ENCODE data around the gene RAP1GAP.
A peak's percentile ranks its signal among the peaks of the same experiment; 100 is the strongest.
"Not testable (repeated sequence)": the region's sequence is repeated elsewhere in the genome, so short reads cannot be mapped to it uniquely, and the experiment has no call there.

Gene RAP1GAP

DNA sequence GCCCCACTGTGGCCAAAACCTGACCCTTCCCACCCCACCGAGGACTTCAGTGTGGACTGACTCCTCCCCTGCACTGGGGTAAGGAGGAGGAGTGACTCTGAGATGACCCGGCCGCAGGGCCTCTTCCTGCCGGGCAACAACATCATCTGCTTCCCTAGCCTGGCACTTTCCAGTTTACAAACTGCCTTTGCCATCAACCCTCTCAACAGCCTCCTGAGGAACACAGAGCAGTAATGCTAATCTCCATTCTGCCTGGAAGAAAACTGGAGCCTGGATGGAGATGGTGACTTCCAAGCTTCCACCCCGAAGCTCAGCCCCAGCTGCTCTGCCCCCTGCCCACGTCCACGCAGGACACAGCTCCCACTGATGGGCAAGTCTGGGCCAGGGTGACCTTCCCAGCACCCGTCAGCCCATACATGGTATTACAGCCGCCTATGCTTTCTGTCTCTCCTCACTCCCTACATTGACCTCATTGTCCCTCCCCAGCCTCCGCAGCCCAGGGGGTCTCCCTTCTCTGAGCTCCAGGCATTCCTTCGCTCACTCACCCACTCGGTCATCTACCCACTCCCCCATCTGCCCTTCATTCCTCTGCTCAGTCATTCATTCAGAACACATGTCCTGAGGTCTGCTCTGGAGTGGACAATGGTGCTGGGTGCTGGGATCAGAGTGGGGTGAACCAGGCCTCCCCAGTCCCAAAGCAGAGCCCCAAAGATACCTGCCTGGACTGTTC lies 34.2 kb downstream of the RAP1GAP start:
- Histone ChIP-seq H3K36me3 (ENCODE audit: control insufficient read depth, insufficient read depth, low read length) (no peaks in the 10 kb centered on the region), H3K9ac (ENCODE audit: low read length) (no peak overlapping the region), H3K4me3 (ENCODE audit: low read length) (no peak overlapping the region), H3K27me3 (ENCODE audit: control insufficient read depth, insufficient read depth, low read length) (no peaks in the 10 kb centered on the region), H3K4me1 (ENCODE audit: control insufficient read depth, insufficient read depth, low read length) (peaks cover 53% of the 10 kb centered on the region), H3K9me3 (ENCODE audit: control insufficient read depth, low read length) (no peaks in the 10 kb centered on the region)

DNA sequence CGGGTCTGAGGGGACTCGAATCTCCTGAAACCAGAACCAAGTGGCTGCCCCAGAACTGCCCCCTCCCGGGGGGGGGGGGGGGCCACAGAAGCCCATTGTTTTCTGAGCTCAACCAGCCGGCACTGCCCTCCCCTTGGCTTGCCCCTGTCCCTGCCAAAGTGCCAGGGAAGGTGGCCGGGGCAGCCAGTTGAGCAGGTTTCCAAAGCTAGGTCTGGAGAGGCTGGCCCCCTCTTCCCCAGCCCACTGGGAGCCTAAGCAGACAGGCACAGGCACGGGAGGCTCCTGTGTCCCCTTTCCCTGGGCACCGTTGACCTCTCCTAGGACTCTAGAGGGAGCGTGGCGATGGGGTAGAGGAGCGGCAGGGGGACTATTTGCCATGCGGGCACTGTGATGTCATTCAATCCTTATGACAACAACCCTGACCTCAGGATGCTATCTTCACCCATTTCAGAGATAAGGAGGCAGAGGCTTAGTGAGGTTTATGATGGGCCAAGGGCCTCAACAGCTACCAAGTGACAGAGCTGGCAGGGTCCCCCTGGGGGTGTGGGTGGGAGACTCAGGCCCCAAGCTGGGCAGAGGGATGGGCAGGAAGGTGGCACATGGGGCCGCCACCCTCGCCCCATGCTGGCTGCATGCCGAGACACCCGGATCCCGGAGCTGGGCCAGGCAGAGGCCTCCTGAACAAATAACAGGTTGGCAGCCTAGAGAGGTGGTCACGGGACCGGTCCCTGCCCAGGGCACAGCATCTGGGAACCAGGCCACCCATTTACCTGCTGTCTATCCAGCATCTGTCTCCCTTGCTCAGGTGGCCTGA lies 35.0 kb downstream of the RAP1GAP start:
- no peak overlapping the region for H3K4me3 ChIP-seq (ENCODE audit: low read length)
- H3K36me3 ChIP-seq (ENCODE audit: control insufficient read depth, insufficient read depth, low read length): no peaks in the 10 kb centered on the region
- peak overlapping the region; percentile 47 for H3K9ac ChIP-seq (ENCODE audit: low read length)
- peaks cover 48% of the 10 kb centered on the region for H3K4me1 ChIP-seq (ENCODE audit: control insufficient read depth, insufficient read depth, low read length)
- H3K9me3 ChIP-seq (ENCODE audit: control insufficient read depth, low read length): no peaks in the 10 kb centered on the region
- peaks cover 2% of the 10 kb centered on the region for H3K27me3 ChIP-seq (ENCODE audit: control insufficient read depth, insufficient read depth, low read length)

DNA sequence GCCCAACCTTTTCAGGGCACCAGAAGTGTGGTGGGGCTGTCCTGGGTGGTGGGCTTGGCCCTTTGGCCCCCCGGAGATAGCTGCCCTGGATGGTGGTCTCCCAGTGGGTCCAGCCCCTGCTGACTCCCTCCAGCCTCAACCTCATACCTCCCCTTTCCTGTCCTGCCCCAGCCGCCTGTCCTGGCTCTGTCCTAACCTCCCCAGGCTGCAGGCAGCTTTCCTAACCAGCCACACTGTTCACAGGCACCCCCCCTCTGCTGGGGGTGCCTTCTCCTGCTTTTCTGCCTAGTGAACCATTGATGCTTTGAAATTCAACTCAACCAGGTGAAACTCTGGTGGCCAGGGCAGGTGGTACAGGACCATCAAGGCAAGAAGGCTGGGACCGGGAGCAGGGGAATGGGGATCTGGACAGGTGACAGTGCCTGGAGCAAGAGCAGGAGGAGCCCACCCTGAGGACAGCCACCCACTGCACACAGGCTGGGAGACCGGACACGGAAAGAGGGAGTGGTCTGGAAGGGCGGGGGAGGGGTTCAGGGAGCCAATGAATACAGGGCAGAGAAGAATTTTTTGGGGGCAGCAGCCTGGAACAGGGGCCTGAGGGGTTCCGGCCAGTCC lies 35.9 kb downstream of the RAP1GAP start:
- Histone ChIP-seq H3K36me3 (ENCODE audit: control insufficient read depth, insufficient read depth, low read length) (no peaks in the 10 kb centered on the region), H3K9ac (ENCODE audit: low read length) (peak overlapping the region; percentile 47), H3K4me3 (ENCODE audit: low read length) (no peak overlapping the region), H3K27me3 (ENCODE audit: control insufficient read depth, insufficient read depth, low read length) (peaks cover 4% of the 10 kb centered on the region), H3K9me3 (ENCODE audit: control insufficient read depth, low read length) (no peaks in the 10 kb centered on the region), H3K4me1 (ENCODE audit: control insufficient read depth, insufficient read depth, low read length) (peaks cover 42% of the 10 kb centered on the region)

DNA sequence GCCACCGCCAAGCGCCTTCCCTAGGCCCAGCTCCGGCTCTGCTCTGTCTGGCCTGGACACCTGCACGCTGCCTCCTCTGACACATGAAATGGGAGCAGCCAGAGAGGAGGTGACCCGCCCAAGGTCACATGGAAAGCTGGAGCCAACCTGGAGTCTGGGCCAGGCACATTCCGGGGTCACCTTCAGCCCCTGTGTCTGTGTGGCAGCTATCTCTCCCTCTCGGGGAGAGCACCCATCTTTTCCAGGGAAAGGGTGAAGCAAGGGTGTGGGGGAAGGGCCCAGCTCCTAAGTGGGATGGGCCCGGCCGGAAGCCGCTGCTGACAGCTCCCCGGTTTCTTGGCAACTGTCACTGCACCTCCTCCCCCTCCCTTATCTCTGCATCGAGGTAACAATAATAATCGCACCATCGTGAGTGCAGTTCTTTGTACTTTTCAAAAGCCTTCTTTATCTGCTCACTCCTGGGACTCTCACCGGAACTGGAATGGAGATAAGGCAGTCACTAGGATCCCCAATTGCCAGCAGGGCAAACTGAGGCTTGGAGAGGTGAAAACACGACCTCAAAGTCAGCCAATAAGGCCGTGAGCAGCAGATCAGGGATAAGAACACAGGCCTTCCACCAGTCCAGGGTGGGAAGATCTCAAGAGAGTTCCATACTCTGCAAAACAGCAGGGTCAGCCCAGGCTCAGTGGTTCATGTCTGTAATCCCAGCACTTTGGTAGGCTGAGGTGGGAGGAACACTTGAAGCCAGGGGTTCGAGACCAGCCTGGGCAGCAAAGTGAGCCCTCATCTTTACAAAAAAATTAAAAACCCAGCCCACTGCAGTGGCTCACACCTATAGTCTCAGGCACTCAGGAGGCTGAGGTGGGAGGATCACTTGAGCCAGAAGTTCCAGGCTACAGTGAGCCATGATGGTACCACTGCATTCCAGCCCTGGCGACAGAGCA lies 36.9 kb downstream of the RAP1GAP start:
- Histone ChIP-seq H3K36me3 (ENCODE audit: control insufficient read depth, insufficient read depth, low read length) (no peaks in the 10 kb centered on the region), H3K9me3 (ENCODE audit: control insufficient read depth, low read length) (no peaks in the 10 kb centered on the region), H3K4me3 (ENCODE audit: low read length) (no peak overlapping the region), H3K4me1 (ENCODE audit: control insufficient read depth, insufficient read depth, low read length) (peaks cover 44% of the 10 kb centered on the region), H3K27me3 (ENCODE audit: control insufficient read depth, insufficient read depth, low read length) (peaks cover 4% of the 10 kb centered on the region), H3K9ac (ENCODE audit: low read length) (no peak overlapping the region)

DNA sequence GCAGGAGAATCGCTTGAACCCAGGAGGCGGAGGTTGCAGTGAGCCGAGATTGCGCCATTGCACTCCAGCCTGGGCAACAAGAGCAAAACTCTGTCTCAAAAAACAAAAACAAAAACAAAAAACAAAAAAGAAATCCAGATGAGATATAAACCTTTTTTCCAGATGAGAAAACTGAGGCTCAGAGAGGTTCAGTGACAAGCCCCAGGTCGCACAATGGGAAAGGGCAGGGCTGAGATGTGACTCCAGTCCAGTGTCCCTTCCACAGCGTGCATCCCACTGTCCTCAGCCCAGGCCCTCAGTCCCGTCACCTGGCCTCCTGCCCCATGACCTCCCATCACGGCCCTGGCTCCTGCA lies 37.6 kb downstream of the RAP1GAP start:
- not testable (repeated sequence) for H3K9me3 ChIP-seq (ENCODE audit: control insufficient read depth, low read length); H3K4me3 ChIP-seq (ENCODE audit: low read length); H3K36me3 ChIP-seq (ENCODE audit: control insufficient read depth, insufficient read depth, low read length); H3K27me3 ChIP-seq (ENCODE audit: control insufficient read depth, insufficient read depth, low read length); H3K9ac ChIP-seq (ENCODE audit: low read length)
- peaks cover 50% of the 10 kb centered on the region for H3K4me1 ChIP-seq (ENCODE audit: control insufficient read depth, insufficient read depth, low read length)

DNA sequence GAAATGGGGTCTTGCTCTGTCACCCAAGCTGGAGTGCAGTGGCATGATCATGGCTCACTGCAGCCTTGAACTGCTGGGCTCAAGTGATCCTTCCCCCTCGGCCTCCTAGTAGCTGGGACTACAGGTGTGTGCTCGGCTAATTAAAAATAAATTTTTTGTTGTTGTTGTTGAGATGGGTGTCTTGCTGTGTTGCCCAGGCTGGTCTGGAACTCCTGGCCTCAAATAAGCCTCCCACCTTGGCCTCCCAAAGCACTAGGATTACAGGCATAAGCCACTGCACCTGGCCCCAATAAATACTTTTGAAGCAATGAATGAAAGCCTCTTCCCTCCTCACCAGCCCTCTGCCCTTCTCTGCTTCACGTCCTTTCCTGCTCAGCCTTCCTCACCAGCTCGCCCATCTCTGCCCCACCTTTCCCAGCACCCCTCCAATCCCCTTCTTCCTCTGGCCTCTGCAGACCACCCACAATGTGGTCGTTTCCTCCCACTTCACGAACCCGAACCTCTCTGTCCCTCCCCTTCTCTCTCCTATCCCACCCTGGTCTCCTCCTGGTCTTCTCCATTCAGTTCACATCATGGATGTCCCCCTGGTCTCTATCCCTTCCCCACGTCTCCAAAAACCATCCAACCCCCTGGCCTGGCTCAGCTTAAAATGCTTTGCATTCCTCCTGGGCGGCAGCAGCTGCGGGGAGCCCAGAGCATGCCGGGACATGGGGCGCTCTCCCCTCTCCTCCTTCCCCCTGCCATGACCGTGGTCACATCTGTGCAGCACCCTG lies 38.4 kb downstream of the RAP1GAP start:
- H3K36me3 ChIP-seq (ENCODE audit: control insufficient read depth, insufficient read depth, low read length): no peaks in the 10 kb centered on the region
- H3K4me3 ChIP-seq (ENCODE audit: low read length): no peak overlapping the region
- H3K9me3 ChIP-seq (ENCODE audit: control insufficient read depth, low read length): no peaks in the 10 kb centered on the region
- H3K9ac ChIP-seq (ENCODE audit: low read length): no peak overlapping the region
- H3K27me3 ChIP-seq (ENCODE audit: control insufficient read depth, insufficient read depth, low read length): peaks cover 4% of the 10 kb centered on the region
- peaks cover 54% of the 10 kb centered on the region for H3K4me1 ChIP-seq (ENCODE audit: control insufficient read depth, insufficient read depth, low read length)

DNA sequence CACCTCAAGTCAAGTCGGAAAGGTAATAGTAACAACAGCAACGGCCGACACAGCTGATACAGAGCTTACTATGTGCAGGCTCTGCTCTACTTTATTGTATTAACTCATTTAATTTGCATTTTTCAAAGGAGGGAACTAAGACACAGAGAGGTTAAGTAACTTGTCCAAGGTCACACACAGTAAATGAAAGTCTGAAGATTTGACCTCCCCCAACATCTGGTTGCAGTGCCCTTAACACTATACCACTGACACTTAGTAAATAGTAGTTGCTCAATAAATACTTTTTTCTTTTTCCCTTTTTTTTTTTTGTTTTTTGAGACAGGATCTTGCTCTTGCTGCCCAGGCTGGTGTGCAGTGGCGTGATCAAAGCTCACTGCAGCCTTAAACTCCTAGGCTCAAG lies 39.2 kb downstream of the RAP1GAP start:
- no peak overlapping the region for H3K4me3 ChIP-seq (ENCODE audit: low read length)
- H3K27me3 ChIP-seq (ENCODE audit: control insufficient read depth, insufficient read depth, low read length): peaks cover 4% of the 10 kb centered on the region
- H3K4me1 ChIP-seq (ENCODE audit: control insufficient read depth, insufficient read depth, low read length): peaks cover 48% of the 10 kb centered on the region
- H3K36me3 ChIP-seq (ENCODE audit: control insufficient read depth, insufficient read depth, low read length): no peaks in the 10 kb centered on the region
- no peak overlapping the region for H3K9ac ChIP-seq (ENCODE audit: low read length)
- H3K9me3 ChIP-seq (ENCODE audit: control insufficient read depth, low read length): no peaks in the 10 kb centered on the region

DNA sequence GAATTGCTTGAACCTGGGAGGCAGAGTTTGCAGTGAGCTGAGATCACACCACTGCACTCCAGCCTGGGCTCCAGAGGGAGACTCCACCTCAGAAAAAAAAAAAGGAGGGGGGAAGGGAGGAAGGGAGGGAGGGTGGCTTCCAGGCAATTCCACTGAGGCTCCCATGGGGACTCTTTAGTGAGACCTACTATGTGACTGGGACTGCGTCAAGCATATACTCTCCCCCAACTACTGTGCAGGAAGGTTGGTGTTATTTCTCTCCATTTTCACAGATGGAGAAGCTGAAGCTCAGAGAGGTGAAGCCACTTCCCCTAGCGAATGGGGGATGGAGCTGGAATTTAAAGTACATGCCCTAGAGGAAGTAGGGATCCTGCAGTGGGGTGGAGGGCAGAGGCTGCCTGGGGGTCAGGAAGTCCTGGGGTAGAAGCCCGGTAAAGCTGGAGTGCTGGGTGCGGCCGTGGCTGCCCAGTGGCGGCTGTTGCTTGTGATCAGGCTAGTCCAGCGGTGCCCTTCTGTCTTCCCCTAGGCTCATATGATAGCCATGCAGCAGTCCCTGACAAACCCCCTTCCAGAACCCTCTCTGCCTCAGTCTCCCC lies 40.3 kb downstream of the RAP1GAP start:
- Histone ChIP-seq H3K9me3 (ENCODE audit: control insufficient read depth, low read length) (no peaks in the 10 kb centered on the region), H3K4me3 (ENCODE audit: low read length) (no peak overlapping the region), H3K9ac (ENCODE audit: low read length) (no peak overlapping the region), H3K27me3 (ENCODE audit: control insufficient read depth, insufficient read depth, low read length) (peaks cover 4% of the 10 kb centered on the region), H3K4me1 (ENCODE audit: control insufficient read depth, insufficient read depth, low read length) (peaks cover 48% of the 10 kb centered on the region), H3K36me3 (ENCODE audit: control insufficient read depth, insufficient read depth, low read length) (no peaks in the 10 kb centered on the region)

DNA sequence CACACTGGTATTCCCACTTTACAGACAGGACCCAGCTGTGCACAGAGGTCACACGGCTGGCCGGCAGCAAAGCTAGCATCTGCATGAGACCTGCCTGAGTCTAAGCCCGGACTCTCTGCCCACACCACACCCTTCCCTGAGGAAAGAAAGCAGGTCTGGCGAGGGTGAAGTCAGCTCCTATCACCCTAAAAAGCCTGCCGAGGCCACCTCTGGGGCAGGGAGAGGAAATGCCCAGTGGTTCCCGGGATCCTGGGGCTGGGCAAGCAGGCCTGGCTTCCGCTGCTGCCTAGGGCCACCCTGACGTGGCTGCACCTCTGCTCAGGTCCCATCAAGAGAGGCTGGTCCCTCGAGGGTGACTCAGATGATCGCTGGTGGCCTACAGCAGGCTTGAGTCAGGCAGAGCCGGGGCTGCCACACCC lies 42.2 kb downstream of the RAP1GAP start:
- H3K36me3 ChIP-seq (ENCODE audit: control insufficient read depth, insufficient read depth, low read length): no peaks in the 10 kb centered on the region
- H3K9ac ChIP-seq (ENCODE audit: low read length): no peak overlapping the region
- peaks cover 4% of the 10 kb centered on the region for H3K27me3 ChIP-seq (ENCODE audit: control insufficient read depth, insufficient read depth, low read length)
- H3K4me1 ChIP-seq (ENCODE audit: control insufficient read depth, insufficient read depth, low read length): peaks cover 44% of the 10 kb centered on the region
- H3K4me3 ChIP-seq (ENCODE audit: low read length): no peak overlapping the region
- no peaks in the 10 kb centered on the region for H3K9me3 ChIP-seq (ENCODE audit: control insufficient read depth, low read length)

DNA sequence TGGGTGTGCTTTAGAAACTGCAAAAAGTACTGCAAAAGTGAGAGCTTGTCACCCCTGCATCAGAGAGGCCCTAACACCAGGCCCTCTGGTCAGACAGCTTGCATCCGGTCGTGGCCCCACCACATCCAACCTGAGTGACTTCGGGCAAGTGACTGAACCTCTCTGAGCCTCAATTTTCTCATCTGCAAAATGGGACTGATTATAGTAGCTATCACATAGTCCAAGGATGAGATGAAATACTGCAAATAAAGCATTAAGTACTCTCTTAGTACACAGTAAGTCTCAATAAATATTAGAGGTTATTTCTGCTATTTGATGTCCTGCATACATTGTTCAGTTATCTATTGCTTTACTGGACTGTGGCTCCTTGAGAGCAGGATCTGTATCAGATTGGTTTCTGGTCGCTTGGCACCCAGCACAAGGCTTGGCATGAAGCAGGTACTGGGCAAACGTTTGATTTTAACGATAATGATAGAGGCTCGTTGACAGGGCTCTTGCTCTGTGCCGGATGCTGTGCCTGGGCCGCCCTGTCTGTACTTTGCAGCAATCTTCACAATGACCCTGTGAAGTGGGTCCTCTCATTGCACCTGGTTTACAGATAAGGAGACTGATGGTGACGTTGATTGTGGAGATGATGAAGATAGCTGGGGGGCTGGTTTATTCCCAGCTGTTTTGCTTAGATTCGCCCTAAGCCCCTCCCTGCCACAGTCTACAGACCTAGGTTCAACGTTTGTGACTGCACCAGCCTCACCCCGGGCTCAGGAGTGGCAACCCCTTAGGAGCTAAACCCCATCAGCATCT lies 43.6 kb downstream of the RAP1GAP start:
- Histone ChIP-seq H3K36me3 (ENCODE audit: control insufficient read depth, insufficient read depth, low read length) (no peaks in the 10 kb centered on the region), H3K9ac (ENCODE audit: low read length) (no peak overlapping the region), H3K27me3 (ENCODE audit: control insufficient read depth, insufficient read depth, low read length) (peaks cover 4% of the 10 kb centered on the region), H3K4me1 (ENCODE audit: control insufficient read depth, insufficient read depth, low read length) (peaks cover 53% of the 10 kb centered on the region), H3K9me3 (ENCODE audit: control insufficient read depth, low read length) (no peaks in the 10 kb centered on the region), H3K4me3 (ENCODE audit: low read length) (no peak overlapping the region)
